GM19397 (cell line): Measurements from ENCODE around the gene NAT14.
"Not testable (repeated sequence)": the region's sequence is repeated elsewhere in the genome, so short reads cannot be mapped to it uniquely, and the experiment has no call there.

Source experiments
- ATAC-seq: cut with Tn5 transposase; IDR thresholded peaks from one replicate; pipeline ENCODE4 v1.9.1; 2021; ENCODE audit warnings: mild to moderate bottlenecking, moderate library complexity; ENCODE audit not compliant: unreplicated experiment

Gene NAT14

GRCh38 chr19:55530996-55531395, 46.0 kb downstream of the NAT14 start:
- no peak for ATAC-seq

- ATAC-seq, result not testable (repeated sequence)
Measured at GRCh38 chr19:55534280-55534679, 49.3 kb downstream of the NAT14 start.

- no peak for ATAC-seq
Measured at GRCh38 chr19:55535173-55535964, 50.4 kb downstream of the NAT14 start.

- ATAC-seq, result no peak
Measured at GRCh38 chr19:55535965-55536350, 51.0 kb downstream of the NAT14 start.

- no peak for ATAC-seq
Measured at GRCh38 chr19:55536366-55536765, 51.4 kb downstream of the NAT14 start.
